ENCODE data around the gene COL9A2. TPM values are rescaled to one million over a fixed set of nuclear protein-coding genes. Genes with fewer than 3 reads are reported as not detected.
A peak's percentile ranks its signal among the peaks of the same experiment; 100 is the strongest.

The COL9A2 gene
- total RNA-seq, 1 experiment from 2014 or later: 2.5 TPM

DNA sequence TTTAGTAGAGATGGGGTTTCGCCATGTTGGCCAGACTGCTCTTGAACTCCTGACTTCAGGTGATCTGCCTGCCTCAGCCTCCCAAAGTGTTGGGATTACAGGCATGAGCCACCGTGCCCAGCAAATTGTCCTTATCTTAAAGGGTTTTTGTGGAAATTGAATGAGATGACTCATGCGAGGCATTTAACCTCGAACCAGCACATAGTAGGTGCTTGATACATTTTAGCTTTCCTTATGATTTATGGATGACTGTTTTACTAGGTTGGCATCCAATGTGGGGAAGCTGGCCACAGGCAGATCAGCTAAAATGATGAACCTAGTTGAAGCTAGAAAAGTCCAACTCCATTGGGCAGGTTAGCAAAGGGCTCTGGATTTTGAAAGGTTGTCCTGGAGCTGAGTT, 1.4 kb upstream of the COL9A2 start:
- no peak for DNase-seq (ENCODE audit: low read depth)

- DNase-seq (ENCODE audit: low read depth): no peak
Measured at GRCh38 chr1:40317394-40318074, 448 bp upstream of the COL9A2 start.

GRCh38 chr1:40315795-40316594, 1.1 kb downstream of the COL9A2 start:
- DNase-seq (ENCODE audit: low read depth): peak; percentile 45

DNA sequence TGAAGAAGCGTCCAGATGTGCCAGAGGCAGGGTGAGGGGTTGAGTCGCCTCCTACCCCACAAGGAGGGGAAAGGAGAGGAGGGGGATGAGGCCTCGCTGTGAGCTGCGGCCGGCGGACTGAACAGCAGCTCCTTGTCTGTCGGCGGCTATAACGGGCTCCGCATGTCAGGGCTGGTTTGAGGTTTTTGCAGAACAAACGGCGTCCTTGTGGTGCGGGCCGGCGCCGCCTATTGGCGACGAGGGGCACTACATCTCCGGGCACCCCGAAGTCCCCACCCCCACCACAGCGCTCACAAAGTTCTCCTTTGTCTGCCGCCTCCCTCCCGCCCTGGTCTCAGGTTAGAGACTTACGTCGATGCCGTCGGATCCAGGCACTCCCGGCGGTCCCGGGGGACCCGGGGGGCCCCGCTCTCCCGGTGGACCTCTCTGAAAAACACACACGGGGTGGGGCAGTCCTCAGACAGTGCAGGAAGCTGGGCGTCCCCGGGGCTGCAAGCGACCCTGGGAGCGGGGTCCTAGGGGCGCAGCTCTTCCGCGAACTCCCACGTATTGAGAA, 1.8 kb downstream of the COL9A2 start:
- DNase-seq (ENCODE audit: low read depth): peak; percentile 87

DNA sequence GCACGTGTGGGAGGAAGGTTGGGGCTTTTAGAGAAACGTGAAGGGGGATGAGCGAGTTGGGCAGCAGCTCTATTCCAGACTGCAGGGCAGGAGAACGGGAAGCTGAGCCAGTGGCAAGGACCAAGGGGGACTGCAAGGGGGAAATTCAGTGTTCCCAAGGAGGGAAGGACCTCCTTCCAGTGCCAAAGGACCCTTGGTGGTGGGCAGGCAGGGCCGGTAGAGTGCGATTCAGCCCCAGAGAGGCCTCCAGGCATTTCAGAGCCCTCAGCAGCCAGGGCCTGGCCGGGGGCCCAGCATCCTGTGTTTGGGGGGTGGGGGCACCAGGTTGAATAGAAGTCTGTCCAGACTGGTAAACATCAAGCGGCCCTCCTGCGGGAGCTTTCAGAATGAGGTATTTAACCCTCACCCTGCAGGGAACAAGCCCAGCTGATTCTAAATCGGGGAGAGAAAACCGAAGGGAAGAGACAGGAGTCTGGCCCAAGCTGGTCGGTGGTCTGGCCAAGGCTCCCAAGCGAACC, 2.3 kb downstream of the COL9A2 start:
- no peak for DNase-seq (ENCODE audit: low read depth)

DNA sequence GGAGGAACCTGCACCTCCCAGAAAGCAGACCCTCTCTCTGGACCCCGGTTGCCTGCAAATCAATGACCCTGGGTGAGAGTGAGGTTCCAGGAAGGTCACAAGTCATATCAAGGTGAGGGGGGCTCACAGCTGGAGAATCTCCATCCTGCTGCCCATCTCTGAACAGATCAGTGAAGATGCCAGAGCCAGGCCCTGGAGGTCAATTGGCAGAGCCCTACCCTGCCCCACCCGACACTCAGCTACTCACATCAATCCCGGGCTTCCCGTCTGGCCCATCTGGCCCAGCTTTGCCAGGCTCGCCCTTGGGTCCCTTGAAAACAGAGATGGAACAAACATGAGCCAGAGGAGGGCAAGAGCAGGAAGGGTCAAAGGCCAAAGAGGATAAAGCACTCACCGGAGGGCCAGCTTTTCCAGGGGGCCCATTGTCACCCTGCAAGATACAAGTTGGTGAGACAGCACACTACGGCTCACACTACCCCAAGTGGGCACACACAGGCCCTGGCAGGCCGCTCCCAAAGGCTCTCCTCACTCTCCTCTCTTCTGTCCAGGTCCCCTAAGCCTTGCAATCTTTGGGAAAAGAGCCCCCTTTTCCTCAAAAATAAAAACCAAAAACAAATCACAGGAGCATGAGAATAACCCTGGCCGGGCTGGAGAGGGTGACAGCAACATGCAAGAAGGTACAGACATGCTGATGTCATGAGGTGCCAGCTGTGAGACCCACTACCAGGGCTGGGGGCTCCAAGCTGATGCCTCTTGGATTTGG, 2.9 kb downstream of the COL9A2 start:
- no peak for DNase-seq (ENCODE audit: low read depth)

DNA sequence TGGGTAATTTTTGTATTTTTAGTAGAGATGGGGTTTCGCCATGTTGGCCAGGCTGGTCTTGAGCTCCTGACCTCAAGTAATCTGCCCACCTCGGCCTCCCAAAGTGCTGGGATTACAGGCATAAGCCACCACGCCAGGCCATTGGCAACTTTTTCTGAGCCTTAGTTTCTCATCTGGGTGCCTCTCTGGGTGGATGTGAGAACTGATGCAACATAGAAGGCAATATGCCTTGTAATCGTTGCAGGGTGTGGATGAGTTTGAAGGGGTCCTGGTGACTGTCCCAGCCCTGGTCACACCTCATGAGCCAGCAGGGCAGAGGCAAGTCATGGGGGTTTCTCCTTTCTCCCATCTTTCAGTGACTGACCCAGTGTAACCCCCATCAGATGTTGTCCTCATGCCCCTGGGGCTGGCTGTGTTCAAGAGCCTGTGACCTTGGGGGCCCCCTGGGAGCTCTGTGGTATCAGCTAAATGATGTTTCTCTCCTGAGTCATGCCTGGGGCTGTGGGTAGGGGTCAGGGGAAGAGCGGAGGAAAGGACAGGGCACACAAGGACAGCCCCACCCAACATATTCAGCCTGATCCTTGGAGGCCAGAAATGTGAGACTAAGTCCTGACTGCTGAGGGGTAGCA, 3.6 kb downstream of the COL9A2 start:
- peak; percentile 53 for DNase-seq (ENCODE audit: low read depth)

DNA sequence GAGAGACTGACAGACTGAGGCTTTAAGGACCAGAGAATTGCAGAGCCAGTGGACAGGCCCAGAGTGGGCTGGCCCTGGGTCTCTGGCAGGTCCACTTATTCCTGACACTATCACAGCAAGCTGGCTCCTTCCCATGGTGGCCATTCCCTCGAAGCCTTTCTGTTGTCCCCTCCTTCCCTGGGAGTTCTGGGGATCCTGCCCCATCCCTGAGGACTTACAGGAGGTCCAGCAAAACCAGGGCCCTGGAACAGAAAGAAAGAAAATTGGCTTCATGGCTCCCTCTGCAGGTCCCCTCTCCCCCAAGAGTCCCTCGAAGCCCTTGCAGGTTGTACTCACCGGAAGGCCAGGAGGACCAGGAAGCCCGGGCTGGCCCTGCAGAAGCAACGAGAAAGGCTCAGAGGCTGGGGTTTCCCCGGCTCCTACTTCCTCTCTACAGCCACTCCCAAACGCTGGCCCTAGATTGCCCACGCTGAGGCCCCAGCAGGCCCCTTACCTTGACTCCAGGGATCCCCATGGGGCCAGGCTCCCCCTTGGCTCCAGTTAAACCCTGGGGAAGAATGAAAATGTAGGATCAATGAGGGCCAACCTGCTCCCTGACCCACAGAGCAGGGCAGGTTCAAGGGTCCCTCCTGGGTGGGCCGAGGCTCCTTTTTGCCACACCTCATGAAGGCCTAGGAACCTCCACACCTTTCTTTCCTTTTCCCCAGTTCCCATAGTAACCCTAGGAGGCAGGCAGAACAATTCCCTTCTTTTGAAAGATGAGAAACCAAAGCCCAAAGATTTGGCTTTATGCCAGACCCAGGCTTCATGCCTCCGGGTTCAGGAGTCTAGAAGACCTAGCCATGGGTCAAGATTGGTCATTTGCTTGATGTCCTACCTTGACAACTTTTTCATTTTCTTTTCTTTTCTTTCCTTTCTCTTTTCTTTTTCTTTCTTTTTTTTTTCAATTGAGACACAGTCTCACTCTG, 4.6 kb downstream of the COL9A2 start:
- no peak for DNase-seq (ENCODE audit: low read depth)

DNA sequence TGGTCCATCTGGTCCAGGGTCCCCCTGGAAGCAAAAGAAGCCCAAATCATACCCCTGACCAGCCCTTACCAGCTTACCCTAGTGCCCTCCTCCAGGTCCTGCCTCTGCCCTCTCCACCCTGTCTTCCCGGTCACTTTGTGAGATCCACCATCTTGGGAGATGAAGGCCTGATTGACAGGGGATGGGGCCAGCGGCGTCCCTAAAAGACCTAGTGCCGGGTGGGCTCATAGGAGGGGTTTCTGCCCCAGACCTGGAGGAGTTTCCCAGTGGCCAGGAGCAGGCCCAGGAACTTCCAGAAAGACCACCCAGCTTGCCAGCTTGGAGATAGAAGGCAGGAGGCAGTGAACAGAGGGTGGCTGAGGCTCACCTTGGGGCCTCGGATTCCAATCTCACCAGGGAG, 5.4 kb downstream of the COL9A2 start:
- no peak for DNase-seq (ENCODE audit: low read depth)

- no peak for DNase-seq (ENCODE audit: low read depth)
Measured at GRCh38 chr1:40310983-40311642, 6.0 kb downstream of the COL9A2 start.

DNA sequence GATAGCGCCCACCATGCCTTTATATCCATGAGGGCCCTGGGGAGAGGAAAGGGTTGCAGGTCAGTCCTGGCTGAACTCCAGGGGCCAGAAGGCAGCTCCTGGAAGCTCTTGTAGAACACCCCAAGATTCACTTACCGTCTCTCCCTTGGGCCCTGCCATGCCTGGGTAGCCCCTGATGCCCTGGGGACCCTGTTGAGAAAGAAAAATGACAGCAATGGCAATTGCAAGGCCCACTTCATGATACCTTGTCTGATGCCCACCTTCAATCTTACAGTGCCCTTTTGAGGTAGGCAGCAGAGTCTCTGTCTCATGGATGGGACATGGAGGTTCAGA, 7.0 kb downstream of the COL9A2 start:
- no peak for DNase-seq (ENCODE audit: low read depth)

DNA sequence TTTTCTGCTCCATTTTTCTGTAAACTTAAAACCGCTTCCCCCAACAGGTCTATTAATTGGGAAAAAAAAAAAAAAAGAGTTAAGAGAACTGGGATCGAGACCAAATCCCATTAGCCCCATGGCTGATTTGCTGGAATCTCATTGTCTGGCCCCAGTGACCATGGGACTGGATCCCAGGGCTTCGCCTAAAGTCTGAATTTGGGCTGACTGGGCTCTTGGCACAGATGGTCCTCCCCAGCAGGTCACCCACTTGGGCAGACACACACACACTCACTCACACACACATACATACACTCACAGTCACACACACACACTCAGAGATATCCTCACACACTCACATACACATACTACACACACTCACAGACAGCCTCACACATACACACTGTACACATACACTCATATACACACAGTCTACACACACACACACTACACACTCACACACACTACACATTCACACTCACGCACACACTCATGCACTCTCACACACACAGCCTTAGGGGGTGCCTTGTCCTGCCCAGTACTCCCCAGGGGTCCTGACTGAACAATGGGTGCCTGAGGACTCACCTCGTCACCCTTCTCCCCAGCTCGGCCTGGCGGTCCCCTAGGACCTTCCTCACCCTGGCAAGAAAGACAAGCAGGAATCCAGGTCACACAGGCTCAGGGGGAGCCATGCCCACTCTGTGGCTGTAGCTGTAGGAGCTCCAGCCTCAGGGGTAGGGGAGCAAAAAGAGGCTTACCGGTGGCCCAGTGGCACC, 7.5 kb downstream of the COL9A2 start:
- DNase-seq (ENCODE audit: low read depth): no peak

- no peak for DNase-seq (ENCODE audit: low read depth)
Measured at GRCh38 chr1:40308036-40308727, 8.9 kb downstream of the COL9A2 start.

DNA sequence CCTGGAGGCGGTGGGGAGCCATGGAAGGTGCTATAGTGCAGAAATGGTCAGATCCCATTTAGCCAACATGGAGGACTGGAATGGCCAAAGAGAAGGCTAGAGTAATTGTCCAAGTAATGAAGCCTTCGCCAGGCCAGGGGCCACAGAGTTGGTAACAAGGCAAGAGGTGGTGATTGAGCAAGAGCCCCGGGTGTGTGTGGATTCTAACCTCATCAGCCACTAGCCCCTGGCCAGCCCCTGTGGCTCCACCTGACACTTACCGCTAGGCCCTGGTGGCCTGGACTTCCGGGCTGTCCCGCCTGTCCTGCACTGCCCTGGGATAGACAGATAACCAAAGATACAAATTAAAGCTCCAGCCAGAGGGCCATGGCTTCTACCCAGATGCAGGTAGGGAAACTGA, 9.9 kb downstream of the COL9A2 start:
- DNase-seq (ENCODE audit: low read depth): no peak

GRCh38 chr1:40306296-40306695, 10.8 kb downstream of the COL9A2 start:
- no peak for DNase-seq (ENCODE audit: low read depth)

DNA sequence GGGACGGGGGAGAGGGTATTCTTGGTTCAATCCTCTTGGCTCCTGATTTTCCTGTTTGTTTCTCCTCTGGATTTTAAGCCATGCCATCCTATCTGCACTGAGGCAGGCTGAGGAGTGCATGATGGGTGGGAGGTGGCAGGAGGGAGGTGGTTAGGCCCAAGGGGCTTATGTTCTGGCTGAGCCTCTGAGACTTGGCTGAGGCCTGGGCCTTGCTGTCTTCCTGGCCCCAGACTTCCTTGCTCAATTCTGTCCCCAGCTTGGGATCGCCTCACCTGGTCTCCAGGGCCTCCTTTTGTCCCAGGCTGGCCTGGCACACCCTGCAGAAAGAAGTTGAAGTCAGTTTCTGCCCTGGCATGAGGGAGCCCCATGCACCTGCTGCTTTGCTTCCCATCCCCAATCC, 11.2 kb downstream of the COL9A2 start:
- DNase-seq (ENCODE audit: low read depth): no peak

- DNase-seq (ENCODE audit: low read depth): no peak
Measured at GRCh38 chr1:40305451-40305850, 11.6 kb downstream of the COL9A2 start.

DNA sequence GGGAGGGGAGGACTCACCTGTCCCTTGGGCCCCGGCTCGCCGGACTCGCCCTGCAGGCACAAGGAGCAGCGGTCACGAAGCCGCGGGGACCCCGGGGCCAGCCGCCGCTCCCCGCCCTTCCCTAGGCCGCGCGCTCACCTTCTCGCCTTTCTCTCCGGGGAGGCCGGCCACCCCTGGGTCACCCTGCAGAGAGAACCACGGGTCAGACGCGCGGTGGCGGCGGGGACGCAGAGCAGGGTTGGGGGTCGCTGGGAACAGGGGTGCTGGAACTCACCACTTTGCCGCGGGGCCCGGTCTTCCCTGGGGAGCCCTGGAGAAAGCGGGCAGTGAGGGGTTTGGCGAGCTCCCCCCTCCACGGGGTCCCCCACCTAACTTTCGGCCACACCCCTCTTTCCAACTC, 13.3 kb downstream of the COL9A2 start:
- DNase-seq (ENCODE audit: low read depth): no peak

Data from Daoy (cell line).